Adrenal gland (tissue), 12 donors: ENCODE results near the gene RAPGEF3. TPM values are rescaled to one million over a fixed set of nuclear protein-coding genes. Genes with fewer than 3 reads are reported as not detected.

ENCODE experiments used
- DNase-seq, 7 donors: peaks; one replicate each; pipeline ENCODE4 v3.0.0-alpha.2; 2019 to 2020
- H3K27ac ChIP-seq, 5 donors: fragments of 200-600 bp; sonication (generic) in 4 of 5; 1 replicate in 3 of 5; 2 replicates in 2 of 5; pipeline versions ENCODE4 v1.5.1 to v1.8.0; 2016 to 2020; ENCODE audit warnings: mild to moderate bottlenecking in 1 of 5
- H3K27me3 ChIP-seq: fragments of 200-600 bp; 2 replicates; pipeline ENCODE4 v1.8.0; 2021
- H3K36me3 ChIP-seq, 2 donors: fragments of 200-600 bp; replicated peaks in 1 of 2; 1 replicate in 1 of 2; 2 replicates in 1 of 2; pipeline versions ENCODE4 v1.5.1 to v1.8.0; 2018 to 2022
- H3K4me1 ChIP-seq, 2 donors: fragments of 200-600 bp; replicated peaks in 1 of 2; 1 replicate in 1 of 2; 2 replicates in 1 of 2; pipeline versions ENCODE4 v1.5.1 to v1.8.0; 2018 to 2021
- H3K4me3 ChIP-seq, 4 donors: fragments of 200-600 bp; sonication (generic) in 3 of 4; one replicate each; pipeline ENCODE4 v1.5.1; 2016 to 2018
- H3K9me3 ChIP-seq, 3 donors: fragments of 200-600 bp; sonication (generic) in 1 of 3; replicated peaks in 1 of 3; 1 replicate in 2 of 3; 2 replicates in 1 of 3; pipeline versions ENCODE4 v1.5.1 to v1.8.0; 2016 to 2021
- POLR2A ChIP-seq, 2 donors: fragments of 450-650 bp; IDR thresholded peaks; one replicate each; pipeline ENCODE4 v1.6.1; 2017; ENCODE audit warnings: antibody characterized with exemption in 2 of 2, mild to moderate bottlenecking in 2 of 2, moderate library complexity in 1 of 2
- WGBS, 4 donors: extraction: QIAGEN DNeasy Blood & Tissue Kit in 2 of 4; methylation state at CpG; one replicate each; pipeline versions ENCODE4 v1.1.5 to v1.1.7; 2013 to 2017; 5-methylcytosine and 5-hydroxymethylcytosine counted together
- intact Hi-C, 2 donors: fragments of 100-400 bp; cut with DNase I; formaldehyde crosslinking; loops; one replicate each; pipeline versions ENCODE4 v1.14.1 to v1.15.0; 2022 to 2023
- polyA plus RNA-seq, 3 donors: library from polyadenylated mRNA; stranded (reverse); fragments of 200-250 nt in 2 of 3; fragments of 350-450 nt in 1 of 3; fragmentation: Illumina TruSeq in 1 of 3; extraction: RNeasy Lipid Tissue Mini Kit (QIAGEN cat#74804) in 1 of 3; gene quantifications; one replicate each; pipeline ENCODE4 v1.2.3, GENCODE V29; 2013 to 2014
- total RNA-seq, 9 donors: library from RNA; depleted of rRNA in 4 of 9; stranded (reverse); fragments of >200 nt in 4 of 9; fragments of 120-200 nt in 1 of 9; fragmentation: NEBNext Ultra II Directional in 1 of 9; extraction: Animal tissue kit (Norgen Biotek cat#: 25700) in 1 of 9; gene quantifications; one replicate each; pipeline versions ENCODE4 v1.1.0 to v1.2.4, GENCODE V29; 2013 to 2023
- TF ChIP-seq, protein P1 (sequence below), 6 experiments: fragments of 450-650 bp in 4 of 6; fragments of 200-600 bp in 2 of 6; sonication (generic) in 1 of 6; IDR thresholded peaks; 1 replicate in 5 of 6; 2 replicates in 1 of 6; pipeline versions ENCODE4 v1.5.1 to v1.8.0; 2016 to 2021; ENCODE audit warnings: antibody characterized with exemption in 6 of 6, mild to moderate bottlenecking in 2 of 6, moderate library complexity in 1 of 6
- donor health status: healthy with polysubstance abuse.
- donor health status: Bipolar disorder and iron deficiency.
- donor health status: DM: yes; HTN: yes; CAD: no.
- donor health status: DM: no; HTN: no; CAD: no.
- donor health status: DM: no; HTN: no; CAD: no.
- donor health status: DM: yes; HTN: yes; CAD: no.

RAPGEF3 gene
- total and polyA plus RNA-seq, 12 donors, result 1.4 to 69.4 (median 9.3) TPM

DNA sequence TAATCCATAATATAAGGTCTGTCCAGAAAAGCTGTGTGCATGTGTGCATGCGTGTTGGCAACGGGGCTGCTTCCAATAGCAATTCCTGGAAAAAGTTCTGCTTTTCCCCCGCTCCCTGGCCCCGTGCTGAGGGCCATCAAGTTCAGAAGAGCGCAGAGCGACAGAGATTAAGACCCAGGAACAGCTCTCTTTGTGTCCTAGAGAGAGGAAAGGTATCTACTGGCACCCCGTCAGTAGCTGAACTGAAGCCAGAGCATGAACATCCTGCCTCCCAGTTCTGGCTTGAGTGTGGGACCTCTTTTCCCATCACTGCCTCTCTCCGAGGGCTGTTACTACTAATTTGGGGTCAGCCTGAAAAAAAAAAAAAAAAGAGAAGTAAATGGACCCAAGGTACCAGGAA lies 45.5 kb upstream of the RAPGEF3 start:
- H3K36me3 ChIP-seq, result peaks cover 0 to 15% of the 10 kb centered on the region in 2 donors
- H3K4me1 ChIP-seq, result peaks cover 57 to 100% of the 10 kb centered on the region in 2 donors
- WGBS, 4 donors, result 43 to 74% (median 68%) methylated on average over 5 to 8 of the region's 8 CpGs
- H3K9me3 ChIP-seq, result no peaks in the 10 kb centered on the region
- H3K27me3 ChIP-seq, result no peaks in the 10 kb centered on the region
- intact Hi-C loops, result loop anchor here in 1 of 2 donors (5.0 kb wide), 1 partner anchor 33 kb away; no protein-coding TSS in a partner anchor
- peak overlapping the region in 3 of 5 donors; percentile 24 to 78 (median 67) for H3K27ac ChIP-seq
- no peak overlapping the region for H3K4me3 ChIP-seq
- no peak for DNase-seq
- TF ChIP-seq POLR2A (IDR thresholded peaks at IDR 0.05), result no peak
- TF ChIP-seq, protein P1, sequence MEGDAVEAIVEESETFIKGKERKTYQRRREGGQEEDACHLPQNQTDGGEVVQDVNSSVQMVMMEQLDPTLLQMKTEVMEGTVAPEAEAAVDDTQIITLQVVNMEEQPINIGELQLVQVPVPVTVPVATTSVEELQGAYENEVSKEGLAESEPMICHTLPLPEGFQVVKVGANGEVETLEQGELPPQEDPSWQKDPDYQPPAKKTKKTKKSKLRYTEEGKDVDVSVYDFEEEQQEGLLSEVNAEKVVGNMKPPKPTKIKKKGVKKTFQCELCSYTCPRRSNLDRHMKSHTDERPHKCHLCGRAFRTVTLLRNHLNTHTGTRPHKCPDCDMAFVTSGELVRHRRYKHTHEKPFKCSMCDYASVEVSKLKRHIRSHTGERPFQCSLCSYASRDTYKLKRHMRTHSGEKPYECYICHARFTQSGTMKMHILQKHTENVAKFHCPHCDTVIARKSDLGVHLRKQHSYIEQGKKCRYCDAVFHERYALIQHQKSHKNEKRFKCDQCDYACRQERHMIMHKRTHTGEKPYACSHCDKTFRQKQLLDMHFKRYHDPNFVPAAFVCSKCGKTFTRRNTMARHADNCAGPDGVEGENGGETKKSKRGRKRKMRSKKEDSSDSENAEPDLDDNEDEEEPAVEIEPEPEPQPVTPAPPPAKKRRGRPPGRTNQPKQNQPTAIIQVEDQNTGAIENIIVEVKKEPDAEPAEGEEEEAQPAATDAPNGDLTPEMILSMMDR (IDR thresholded peaks at IDR 0.05), result no peak

DNA sequence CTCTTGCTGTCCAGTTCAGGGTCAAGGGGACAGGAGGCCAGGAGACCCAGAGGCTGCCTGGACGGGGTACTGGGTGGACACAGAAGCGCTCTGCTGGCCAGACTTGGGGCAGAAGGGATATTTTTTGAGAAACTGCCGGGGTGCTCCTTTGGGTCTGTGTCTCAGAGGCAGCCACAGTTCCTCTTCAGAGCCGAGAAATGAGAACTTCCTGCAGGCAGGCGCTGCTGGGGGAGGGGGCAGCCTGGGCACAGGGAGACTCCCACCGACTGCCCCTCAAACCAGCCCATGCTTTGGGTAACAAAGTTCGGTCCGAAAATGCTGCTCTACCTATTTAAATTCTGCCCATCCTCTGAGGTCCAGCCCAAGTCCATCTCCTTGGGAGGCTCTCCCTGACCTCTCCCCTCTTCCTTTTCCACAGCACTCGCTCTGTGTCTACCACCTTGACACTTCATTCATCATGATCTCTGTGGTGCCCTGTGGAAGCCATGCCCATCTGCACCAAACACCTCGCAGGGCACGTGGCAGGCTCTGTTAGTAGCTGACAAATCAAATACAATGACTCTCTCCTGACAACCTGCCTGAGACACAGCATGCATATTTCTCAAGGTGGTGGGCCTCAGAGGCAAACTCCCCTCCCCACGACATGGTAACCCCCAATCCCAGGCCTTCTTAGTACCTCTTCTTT lies 44.7 kb upstream of the RAPGEF3 start:
- peaks cover 49 to 95% of the 10 kb centered on the region in 2 donors for H3K4me1 ChIP-seq
- H3K36me3 ChIP-seq, result peaks cover 0 to 21% of the 10 kb centered on the region in 2 donors
- no peak overlapping the region for H3K4me3 ChIP-seq
- no peak for DNase-seq
- H3K27ac ChIP-seq, result peak overlapping the region in 4 of 5 donors; percentile 25 to 78 (median 60)
- WGBS, 4 donors, result 54 to 63% (median 58%) methylated on average over 9 to 12 of the region's 12 CpGs
- TF ChIP-seq, protein P1 (IDR thresholded peaks at IDR 0.05), result no peak
- no peak for TF ChIP-seq POLR2A (IDR thresholded peaks at IDR 0.05)
- no peaks in the 10 kb centered on the region for H3K27me3 ChIP-seq
- no peaks in the 10 kb centered on the region for H3K9me3 ChIP-seq
- intact Hi-C loops, result loop anchor here in 1 of 2 donors (5.0 kb wide), 1 partner anchor 34 kb away; no protein-coding TSS in a partner anchor

DNA sequence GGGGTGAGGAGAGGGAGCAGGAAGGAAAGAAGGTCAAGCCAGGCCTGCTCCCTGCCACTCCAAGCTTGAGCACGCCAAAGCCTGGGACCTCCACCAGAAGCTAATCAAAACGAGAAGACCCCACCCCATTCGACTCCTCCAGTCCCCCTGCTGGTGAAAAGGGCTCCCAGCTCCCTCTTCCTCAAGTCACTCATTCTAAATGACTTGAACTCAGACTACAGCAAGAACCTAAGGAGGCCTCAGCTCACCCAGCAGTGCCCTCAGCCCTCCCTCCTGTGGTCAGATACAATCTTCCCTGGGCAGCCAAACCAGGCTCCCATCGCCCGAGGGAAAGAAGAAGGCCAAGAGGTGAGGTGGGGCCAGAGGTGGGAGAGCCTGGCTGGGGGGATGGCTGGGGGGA lies 43.6 kb upstream of the RAPGEF3 start:
- H3K36me3 ChIP-seq, result peaks cover 0 to 28% of the 10 kb centered on the region in 2 donors
- no peaks in the 10 kb centered on the region for H3K27me3 ChIP-seq
- intact Hi-C loops, result loop anchor here in 1 of 2 donors (5.0 kb wide), 1 partner anchor 35 kb away; no protein-coding TSS in a partner anchor
- DNase-seq, result no peak
- H3K4me1 ChIP-seq, result peaks cover 39 to 85% of the 10 kb centered on the region in 2 donors
- no peak overlapping the region for H3K4me3 ChIP-seq
- WGBS, 4 donors, result 20 to 33% (median 27%) methylated on average over 5 of the region's 5 CpGs
- peak overlapping the region in 3 of 5 donors; percentile 25 to 78 (median 67) for H3K27ac ChIP-seq
- no peak for TF ChIP-seq POLR2A (IDR thresholded peaks at IDR 0.05)
- TF ChIP-seq, protein P1 (IDR thresholded peaks at IDR 0.05), result no peak
- no peaks in the 10 kb centered on the region for H3K9me3 ChIP-seq

DNA sequence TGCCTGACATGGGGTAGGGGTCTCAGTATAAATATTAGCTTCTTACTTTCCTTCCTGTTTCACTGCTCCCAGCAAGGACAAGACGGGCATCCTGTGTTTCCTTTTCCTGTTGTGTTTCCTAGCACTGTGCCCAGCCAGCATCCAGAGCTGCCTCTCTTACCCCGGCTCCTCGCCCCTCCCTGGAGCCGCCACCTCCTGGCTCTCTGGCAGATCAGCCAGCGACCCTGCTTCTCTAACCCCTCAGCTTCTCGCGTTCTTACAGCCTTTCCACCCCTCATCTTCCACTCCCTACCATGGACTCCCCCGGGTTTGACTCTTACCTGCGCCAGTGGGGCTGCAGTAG lies 43.2 kb upstream of the RAPGEF3 start:
- DNase-seq, result no peak
- H3K36me3 ChIP-seq, result peaks cover 0 to 33% of the 10 kb centered on the region in 2 donors
- intact Hi-C loops, result loop anchor here in 1 of 2 donors (5.0 kb wide), 1 partner anchor 35 kb away; no protein-coding TSS in a partner anchor

More for the DNA sequence above, 43.2 kb upstream of the RAPGEF3 start:
- Histone ChIP-seq H3K9me3 (no peaks in the 10 kb centered on the region), H3K4me1 (peaks cover 35 to 80% of the 10 kb centered on the region in 2 donors), H3K27ac (peak overlapping the region in 3 of 5 donors; percentile 25 to 78 (median 67)), H3K27me3 (no peaks in the 10 kb centered on the region), H3K4me3 (no peak overlapping the region)
- 49 to 67% (median 61%) methylated on average over 9 of the region's 9 CpGs for WGBS, 4 donors
- TF ChIP-seq, protein P1 (IDR thresholded peaks at IDR 0.05), result peak in 1 of 6 experiments; percentile 11
- TF ChIP-seq POLR2A (IDR thresholded peaks at IDR 0.05), result no peak
